ENCODE data around the gene SPACA6. TPM values are rescaled to one million over a fixed set of nuclear protein-coding genes. Genes with fewer than 3 reads are reported as not detected.

The SPACA6 gene
- total RNA-seq, 1 donor from 2014 or later: 1.1 TPM

DNA sequence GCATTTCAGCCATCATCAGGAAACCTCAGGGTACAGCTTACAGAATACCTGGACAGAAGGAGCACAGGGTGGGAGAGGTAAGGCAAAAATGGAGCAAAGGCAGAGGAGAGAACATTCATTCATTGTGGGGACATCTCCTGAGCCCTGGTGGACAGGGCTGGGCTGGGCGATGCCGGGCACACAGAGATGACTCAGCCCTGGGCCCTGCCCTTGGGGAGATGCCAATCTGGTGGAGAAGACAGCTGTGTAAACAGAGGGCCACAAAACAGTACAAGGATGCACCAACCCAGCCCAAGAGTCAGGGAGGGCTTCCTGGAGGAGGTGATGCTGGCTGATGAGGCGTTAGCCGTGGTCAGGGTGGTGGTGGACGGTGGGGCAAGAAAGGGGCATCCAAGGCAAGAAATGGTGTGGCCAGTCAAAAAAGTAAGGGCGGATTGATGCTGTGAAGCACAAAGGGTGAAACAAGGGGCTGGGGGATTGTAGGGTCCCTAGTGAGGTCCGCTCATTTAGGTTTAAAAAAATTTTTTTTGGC lies 34.3 kb downstream of the SPACA6 start:
- no peak for FAIRE-seq
- TF ChIP-seq, protein P1, sequence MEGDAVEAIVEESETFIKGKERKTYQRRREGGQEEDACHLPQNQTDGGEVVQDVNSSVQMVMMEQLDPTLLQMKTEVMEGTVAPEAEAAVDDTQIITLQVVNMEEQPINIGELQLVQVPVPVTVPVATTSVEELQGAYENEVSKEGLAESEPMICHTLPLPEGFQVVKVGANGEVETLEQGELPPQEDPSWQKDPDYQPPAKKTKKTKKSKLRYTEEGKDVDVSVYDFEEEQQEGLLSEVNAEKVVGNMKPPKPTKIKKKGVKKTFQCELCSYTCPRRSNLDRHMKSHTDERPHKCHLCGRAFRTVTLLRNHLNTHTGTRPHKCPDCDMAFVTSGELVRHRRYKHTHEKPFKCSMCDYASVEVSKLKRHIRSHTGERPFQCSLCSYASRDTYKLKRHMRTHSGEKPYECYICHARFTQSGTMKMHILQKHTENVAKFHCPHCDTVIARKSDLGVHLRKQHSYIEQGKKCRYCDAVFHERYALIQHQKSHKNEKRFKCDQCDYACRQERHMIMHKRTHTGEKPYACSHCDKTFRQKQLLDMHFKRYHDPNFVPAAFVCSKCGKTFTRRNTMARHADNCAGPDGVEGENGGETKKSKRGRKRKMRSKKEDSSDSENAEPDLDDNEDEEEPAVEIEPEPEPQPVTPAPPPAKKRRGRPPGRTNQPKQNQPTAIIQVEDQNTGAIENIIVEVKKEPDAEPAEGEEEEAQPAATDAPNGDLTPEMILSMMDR (IDR thresholded peaks at IDR 0.05; ENCODE audit: insufficient read depth, low read length, severe bottlenecking): no peak
- peak; percentile 67 for DNase-seq (ENCODE audit: low read depth)
- no peak overlapping the region for H3K4me3 ChIP-seq (ENCODE audit: low read depth, low read length)
- H3K27me3 ChIP-seq (ENCODE audit: control insufficient read depth, insufficient read depth, low read length): peaks cover 3% of the 10 kb centered on the region
- H3K36me3 ChIP-seq (ENCODE audit: control insufficient read depth, insufficient read depth, low read length): no peaks in the 10 kb centered on the region

DNA sequence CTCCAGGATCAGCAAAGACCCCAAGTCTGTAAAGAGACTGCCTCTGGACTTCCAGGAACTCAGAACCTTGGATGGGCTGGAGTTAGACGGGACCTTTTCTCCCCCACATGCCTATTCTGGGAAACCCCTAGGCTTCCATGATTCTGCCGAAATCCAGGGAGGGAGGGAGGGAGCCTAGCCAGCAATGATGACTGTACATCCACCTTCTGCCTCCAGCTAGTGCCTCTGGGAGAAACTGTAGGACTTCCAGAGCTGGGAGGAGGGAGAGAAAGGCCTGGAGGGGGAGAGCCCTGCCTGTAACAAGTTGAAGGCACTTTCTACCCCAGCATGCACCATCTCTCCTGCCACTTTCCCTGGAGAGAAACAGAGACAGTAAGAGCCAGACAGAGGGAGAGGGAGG lies 36.7 kb downstream of the SPACA6 start:
- TF ChIP-seq, protein P1 (IDR thresholded peaks at IDR 0.05; ENCODE audit: insufficient read depth, low read length, severe bottlenecking): no peak
- DNase-seq (ENCODE audit: low read depth) (no peak), FAIRE-seq (no peak)
- Histone ChIP-seq H3K36me3 (ENCODE audit: control insufficient read depth, insufficient read depth, low read length) (no peaks in the 10 kb centered on the region), H3K4me3 (ENCODE audit: low read depth, low read length) (no peak overlapping the region), H3K27me3 (ENCODE audit: control insufficient read depth, insufficient read depth, low read length) (no peaks in the 10 kb centered on the region)

DNA sequence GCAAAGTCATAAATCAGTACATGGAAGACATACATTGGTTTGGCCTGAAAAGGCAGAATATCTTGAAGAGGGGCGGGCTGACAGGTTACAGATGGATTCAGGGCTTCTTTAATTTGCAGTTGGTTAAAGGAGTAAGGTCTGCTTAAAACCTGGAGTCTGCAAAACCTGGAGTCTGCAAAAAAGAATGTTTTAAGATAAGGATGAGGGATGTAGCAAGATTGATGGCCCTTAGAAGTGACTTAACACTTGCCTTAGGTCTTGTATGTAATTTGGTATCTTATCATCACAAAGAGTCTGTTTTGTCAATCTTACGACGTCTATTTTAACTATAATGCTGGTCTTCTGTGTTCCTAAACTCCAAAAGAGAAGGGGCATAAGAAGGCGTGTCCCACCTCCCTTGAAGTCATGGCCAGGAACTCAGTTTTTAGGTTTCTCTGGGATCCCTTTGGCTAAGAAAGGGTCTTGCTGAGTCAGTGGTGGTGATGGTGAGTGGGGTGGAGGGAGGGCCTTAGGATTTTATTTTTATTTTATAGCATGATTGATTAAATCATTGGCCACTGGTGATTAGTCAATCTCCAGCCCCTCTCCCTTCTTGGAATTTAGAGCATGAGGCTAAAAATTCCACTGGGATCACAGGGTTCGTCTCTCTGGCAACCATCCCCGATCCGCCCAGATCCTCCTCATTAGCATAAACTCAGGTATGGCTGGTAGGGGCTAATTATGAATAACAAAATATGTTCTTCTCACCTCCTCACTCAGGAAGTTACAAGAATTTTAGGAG lies 40.8 kb downstream of the SPACA6 start:
- no peak for DNase-seq (ENCODE audit: low read depth)
- H3K27me3 ChIP-seq (ENCODE audit: control insufficient read depth, insufficient read depth, low read length): no peaks in the 10 kb centered on the region
- TF ChIP-seq, protein P1 (IDR thresholded peaks at IDR 0.05; ENCODE audit: insufficient read depth, low read length, severe bottlenecking): no peak
- H3K4me3 ChIP-seq (ENCODE audit: low read depth, low read length): no peak overlapping the region
- no peak for FAIRE-seq
- no peaks in the 10 kb centered on the region for H3K36me3 ChIP-seq (ENCODE audit: control insufficient read depth, insufficient read depth, low read length)

DNA sequence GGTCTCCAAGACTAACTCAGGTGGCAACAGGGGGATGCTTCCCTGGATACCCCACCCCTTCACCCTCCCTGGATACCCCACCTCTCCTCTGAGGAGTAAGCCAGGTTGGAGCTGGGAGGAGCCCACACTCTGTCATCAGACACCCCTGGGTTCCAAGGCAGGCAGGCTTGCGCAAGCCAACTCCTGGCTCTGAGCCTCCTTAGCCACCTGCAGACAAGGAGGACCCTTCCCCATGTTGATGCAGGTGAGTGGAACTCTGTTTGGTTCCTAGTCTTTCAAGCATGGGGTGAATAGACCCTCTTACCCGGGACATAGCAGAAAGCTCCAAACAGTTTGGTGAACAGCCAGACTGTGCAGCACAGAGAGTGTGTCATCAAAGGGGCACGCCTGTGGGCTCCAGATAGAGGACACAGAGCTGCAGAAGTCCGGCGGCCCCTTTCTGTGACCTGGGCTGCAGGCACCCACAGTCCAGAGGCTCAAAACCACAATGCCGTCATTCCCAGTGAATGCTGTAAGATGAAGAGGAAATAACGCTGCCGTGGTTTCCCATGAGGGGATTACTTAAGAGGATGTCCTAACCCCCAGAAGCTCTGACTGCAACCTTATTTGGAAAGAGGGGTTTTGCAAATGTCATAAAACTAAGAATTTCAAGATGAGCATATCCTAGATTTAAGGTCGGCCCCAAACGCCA lies 42.8 kb downstream of the SPACA6 start:
- no peak for DNase-seq (ENCODE audit: low read depth)
- no peak for FAIRE-seq

DNA sequence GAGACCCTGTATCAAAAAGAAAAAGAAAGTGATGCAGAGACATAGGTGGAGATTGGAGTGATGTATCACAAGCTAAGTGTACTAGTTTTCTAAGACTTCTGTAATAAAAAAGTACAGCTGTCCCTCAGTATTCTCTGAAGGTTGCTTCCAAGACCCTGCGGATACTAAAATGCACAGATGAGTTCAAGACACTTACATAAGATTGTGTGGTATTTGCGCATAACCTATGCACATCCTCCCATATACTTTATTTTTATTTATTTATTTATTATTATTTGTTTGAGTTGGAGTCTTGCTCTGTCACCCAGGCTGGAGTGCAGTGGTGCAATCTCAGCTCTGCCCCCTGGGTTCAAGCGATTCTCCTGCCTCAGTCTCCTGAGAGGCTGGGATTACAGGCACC lies 44.3 kb downstream of the SPACA6 start:
- FAIRE-seq (no peak), DNase-seq (ENCODE audit: low read depth) (no peak)
- Histone ChIP-seq H3K4me3 (ENCODE audit: low read depth, low read length) (no peak overlapping the region), H3K36me3 (ENCODE audit: control insufficient read depth, insufficient read depth, low read length) (no peaks in the 10 kb centered on the region), H3K27me3 (ENCODE audit: control insufficient read depth, insufficient read depth, low read length) (no peaks in the 10 kb centered on the region)
- TF ChIP-seq, protein P1 (IDR thresholded peaks at IDR 0.05; ENCODE audit: insufficient read depth, low read length, severe bottlenecking): no peak

More for the DNA sequence above, 42.8 kb downstream of the SPACA6 start:
- no peaks in the 10 kb centered on the region for H3K36me3 ChIP-seq (ENCODE audit: control insufficient read depth, insufficient read depth, low read length)
- no peaks in the 10 kb centered on the region for H3K27me3 ChIP-seq (ENCODE audit: control insufficient read depth, insufficient read depth, low read length)
- TF ChIP-seq, protein P1 (IDR thresholded peaks at IDR 0.05; ENCODE audit: insufficient read depth, low read length, severe bottlenecking): no peak
- H3K4me3 ChIP-seq (ENCODE audit: low read depth, low read length): no peak overlapping the region
